SH-SY5Y (cell line): Measurements from ENCODE around the gene NEK10.

Experiments used
- GATA2 ChIP-seq: IDR thresholded peaks from 2 replicates; pipeline ENCODE4 v1.6.1; 2011; ENCODE audit warnings: mild to moderate bottlenecking, low read depth, low read length
- GATA3 ChIP-seq: IDR thresholded peaks from 2 replicates; pipeline ENCODE4 v1.6.1; 2011; ENCODE audit warnings: low read depth, mild to moderate bottlenecking, low read length, moderate library complexity

GRCh38 chr3:27085829-27086730, 283.1 kb downstream of the NEK10 start:
- TF ChIP-seq GATA2, result no peak
- no peak for TF ChIP-seq GATA3
